Activated CD4-positive, alpha-beta T cell treated with anti-CD3 and anti-CD28 coated beads for 36 hours (primary cell): ENCODE results near the gene EXTL1. TPM values are rescaled to one million over a fixed set of nuclear protein-coding genes. Genes with fewer than 3 reads are reported as not detected.

Source experiments
- ATAC-seq: fragments of 200-7000 bp; cut with Tn5 transposase; one replicate; pipeline ENCODE4 v1.10.0; 2021; ENCODE audit warnings: mild to moderate bottlenecking, moderate library complexity
- CTCF ChIA-PET: fragments of 350-600 bp; sonication (Branson Sonifier 250); formaldehyde crosslinking; loops from one replicate; lab custom pipeline; 2021; ENCODE audit warnings: antibody characterized with exemption; lab: Charles Lee
- POLR2A ChIA-PET: fragments of 350-600 bp; sonication (Branson Sonifier 250); formaldehyde crosslinking; loops from one replicate; lab custom pipeline; 2021; ENCODE audit warnings: antibody characterized with exemption, inconsistent platforms; lab: Charles Lee
- DNase-seq: peaks from one replicate; pipeline ENCODE4 v3.0.0-alpha.2; 2020
- H3K27ac Mint-ChIP-seq: one replicate; pipeline ENCODE4 v1.8.0; 2021; ENCODE audit warnings: mixed read lengths
- H3K27me3 Mint-ChIP-seq: one replicate; pipeline ENCODE4 v1.8.0; 2021; ENCODE audit warnings: mixed read lengths
- H3K36me3 Mint-ChIP-seq: one replicate; pipeline ENCODE4 v1.8.0; 2021; ENCODE audit warnings: low read depth, mixed read lengths
- H3K4me1 Mint-ChIP-seq: one replicate; pipeline ENCODE4 v1.8.0; 2021; ENCODE audit warnings: mixed read lengths
- H3K4me3 Mint-ChIP-seq: one replicate; pipeline ENCODE4 v1.8.0; 2021; ENCODE audit warnings: mild to moderate bottlenecking, moderate library complexity, mixed read lengths
- H3K9me3 Mint-ChIP-seq: one replicate; pipeline ENCODE4 v1.8.0; 2021; ENCODE audit warnings: low read depth, mixed read lengths
- intact Hi-C, 2 experiments: fragments of 100-400 bp; cut with DNase I in 1 of 2; cut with micrococcal nuclease in 1 of 2; formaldehyde crosslinking; loops; one replicate each; pipeline versions ENCODE4 v1.14.2 to v1.15.1; 2022 to 2024; cut with DNase I, micrococcal nuclease
- total RNA-seq, 2 experiments: library from RNA; stranded (reverse); gene quantifications; one replicate each; pipeline ENCODE4 v1.2.3, GENCODE V29; 2021

The EXTL1 gene
- total RNA-seq, 2 experiments from 2014 or later, result not detected

- H3K36me3 Mint-ChIP-seq, result no peaks in the 10 kb centered on the region
- no peak overlapping the region for H3K4me3 Mint-ChIP-seq
- ChIA-PET POLR2A (no interaction called here), CTCF (interaction anchor here (1.1 kb wide), 1 partner anchor 39 kb away, joined by 4 read pairs; no protein-coding TSS in a partner anchor)
- intact Hi-C loops, result no loop called here
- ATAC-seq, result no peak
- no peaks in the 10 kb centered on the region for H3K4me1 Mint-ChIP-seq
- DNase-seq, result no peak
- no peaks in the 10 kb centered on the region for H3K9me3 Mint-ChIP-seq
- no peak overlapping the region for H3K27ac Mint-ChIP-seq
- peaks cover 17% of the 10 kb centered on the region for H3K27me3 Mint-ChIP-seq
These were observed 54.0 kb downstream of the EXTL1 start for GRCh38 chr1:26075421-26076144.

GRCh38 chr1:26077524-26077923 is 55.9 kb downstream of the EXTL1 start:
- intact Hi-C loops, result no loop called here
- POLR2A ChIA-PET, result no interaction called here
- no peak overlapping the region for H3K4me3 Mint-ChIP-seq
- no peak overlapping the region for H3K27ac Mint-ChIP-seq
- no peaks in the 10 kb centered on the region for H3K36me3 Mint-ChIP-seq
- no peaks in the 10 kb centered on the region for H3K4me1 Mint-ChIP-seq
- DNase-seq (no peak), ATAC-seq (no peak)
- CTCF ChIA-PET, result interaction anchor here (1.8 kb wide), 1 partner anchor 68 kb away, joined by 5 read pairs; no protein-coding TSS in a partner anchor
- H3K9me3 Mint-ChIP-seq, result no peaks in the 10 kb centered on the region
- H3K27me3 Mint-ChIP-seq, result peaks cover 12% of the 10 kb centered on the region

- Mint-ChIP-seq H3K9me3 (no peaks in the 10 kb centered on the region), H3K27me3 (peaks cover 7% of the 10 kb centered on the region), H3K4me3 (no peak overlapping the region), H3K4me1 (no peaks in the 10 kb centered on the region), H3K36me3 (no peaks in the 10 kb centered on the region), H3K27ac (no peak overlapping the region)
- CTCF ChIA-PET, result interaction anchor here (1.8 kb wide), 1 partner anchor 67 kb away, joined by 5 read pairs; no protein-coding TSS in a partner anchor
- no peak for DNase-seq
- no peak for ATAC-seq
- POLR2A ChIA-PET, result no interaction called here
- intact Hi-C loops, result no loop called here
These were observed 57.0 kb downstream of the EXTL1 start for GRCh38 chr1:26078286-26079177.

- Mint-ChIP-seq H3K36me3 (no peaks in the 10 kb centered on the region), H3K27ac (no peak overlapping the region), H3K4me1 (no peaks in the 10 kb centered on the region), H3K27me3 (peaks cover 9% of the 10 kb centered on the region), H3K4me3 (no peak overlapping the region), H3K9me3 (no peaks in the 10 kb centered on the region)
- ATAC-seq (no peak), DNase-seq (no peak)
- ChIA-PET CTCF (no interaction called here), POLR2A (no interaction called here)
- intact Hi-C loops, result no loop called here
These were observed 57.6 kb downstream of the EXTL1 start for GRCh38 chr1:26079178-26079563.

GRCh38 chr1:26079960-26080814 is 58.6 kb downstream of the EXTL1 start:
- POLR2A ChIA-PET, result no interaction called here
- Mint-ChIP-seq H3K27me3 (peaks cover 13% of the 10 kb centered on the region), H3K4me1 (no peaks in the 10 kb centered on the region), H3K27ac (no peak overlapping the region), H3K36me3 (no peaks in the 10 kb centered on the region), H3K4me3 (no peak overlapping the region), H3K9me3 (no peaks in the 10 kb centered on the region)
- intact Hi-C loops, result no loop called here
- ATAC-seq (no peak), DNase-seq (no peak)
- CTCF ChIA-PET, result interaction anchor here (0.6 to 1.1 kb wide), 3 partner anchors 23 to 154 kb away, joined by 3 to 4 read pairs (median 4); partner anchors contain the start of gene CEP85

GRCh38 chr1:26081267-26082019 is 59.9 kb downstream of the EXTL1 start:
- no peaks in the 10 kb centered on the region for H3K9me3 Mint-ChIP-seq
- ChIA-PET CTCF (interaction anchor here (1.1 kb wide), 1 partner anchor 22 kb away, joined by 3 read pairs; no protein-coding TSS in a partner anchor), POLR2A (no interaction called here)
- intact Hi-C loops, result no loop called here
- ATAC-seq, result no peak
- no peaks in the 10 kb centered on the region for H3K4me1 Mint-ChIP-seq
- H3K27me3 Mint-ChIP-seq, result peaks cover 17% of the 10 kb centered on the region
- no peak for DNase-seq
- H3K27ac Mint-ChIP-seq, result no peak overlapping the region
- no peaks in the 10 kb centered on the region for H3K36me3 Mint-ChIP-seq
- no peak overlapping the region for H3K4me3 Mint-ChIP-seq

GRCh38 chr1:26082020-26082350 is 60.4 kb downstream of the EXTL1 start:
- intact Hi-C loops, result no loop called here
- no peaks in the 10 kb centered on the region for H3K36me3 Mint-ChIP-seq
- ChIA-PET CTCF (interaction anchor here (0.6 kb wide), 1 partner anchor 225 kb away, joined by 3 read pairs; no protein-coding TSS in a partner anchor), POLR2A (no interaction called here)
- DNase-seq (no peak), ATAC-seq (no peak)
- no peaks in the 10 kb centered on the region for H3K4me1 Mint-ChIP-seq
- peaks cover 19% of the 10 kb centered on the region for H3K27me3 Mint-ChIP-seq
- H3K27ac Mint-ChIP-seq, result no peak overlapping the region
- no peaks in the 10 kb centered on the region for H3K9me3 Mint-ChIP-seq
- no peak overlapping the region for H3K4me3 Mint-ChIP-seq

GRCh38 chr1:26083208-26083607 is 61.6 kb downstream of the EXTL1 start:
- ChIA-PET POLR2A (no interaction called here), CTCF (interaction anchor here (1.1 to 1.9 kb wide), 3 partner anchors 22 to 334 kb away, joined by 4 to 6 read pairs (median 5); no protein-coding TSS in a partner anchor)
- no peaks in the 10 kb centered on the region for H3K36me3 Mint-ChIP-seq
- no peak overlapping the region for H3K27ac Mint-ChIP-seq
- ATAC-seq (no peak), DNase-seq (no peak)
- no peak overlapping the region for H3K4me3 Mint-ChIP-seq
- H3K4me1 Mint-ChIP-seq, result no peaks in the 10 kb centered on the region
- no peaks in the 10 kb centered on the region for H3K9me3 Mint-ChIP-seq
- H3K27me3 Mint-ChIP-seq, result peaks cover 17% of the 10 kb centered on the region
- intact Hi-C loops, result no loop called here

- ATAC-seq (no peak), DNase-seq (no peak)
- no peaks in the 10 kb centered on the region for H3K36me3 Mint-ChIP-seq
- ChIA-PET CTCF (interaction anchor here (1.1 to 1.9 kb wide), 4 partner anchors 21 to 333 kb away, joined by 3 to 6 read pairs (median 4); no protein-coding TSS in a partner anchor), POLR2A (interaction anchor here (0.6 kb wide), 1 partner anchor 189 kb away, joined by 6 read pairs; no protein-coding TSS in a partner anchor)
- no peak overlapping the region for H3K27ac Mint-ChIP-seq
- H3K27me3 Mint-ChIP-seq, result peaks cover 17% of the 10 kb centered on the region
- intact Hi-C loops, result no loop called here
- no peaks in the 10 kb centered on the region for H3K9me3 Mint-ChIP-seq
- H3K4me1 Mint-ChIP-seq, result no peaks in the 10 kb centered on the region
- H3K4me3 Mint-ChIP-seq, result no peak overlapping the region
These were observed 62.6 kb downstream of the EXTL1 start for GRCh38 chr1:26084091-26084561.

GRCh38 chr1:26084844-26085243 is 63.3 kb downstream of the EXTL1 start:
- intact Hi-C loops, result no loop called here
- peaks cover 19% of the 10 kb centered on the region for H3K27me3 Mint-ChIP-seq
- ChIA-PET POLR2A (no interaction called here), CTCF (interaction anchor here (1.9 kb wide), 1 partner anchor 60 kb away, joined by 6 read pairs; no protein-coding TSS in a partner anchor)
- H3K36me3 Mint-ChIP-seq, result no peaks in the 10 kb centered on the region
- no peaks in the 10 kb centered on the region for H3K9me3 Mint-ChIP-seq
- no peak overlapping the region for H3K4me3 Mint-ChIP-seq
- DNase-seq (no peak), ATAC-seq (no peak)
- H3K27ac Mint-ChIP-seq, result no peak overlapping the region
- H3K4me1 Mint-ChIP-seq, result no peaks in the 10 kb centered on the region
